ENCODE measurements around the gene SLC9A3. TPM values are rescaled to one million over a fixed set of nuclear protein-coding genes. Genes with fewer than 3 reads are reported as not detected.

SLC9A3 gene
- total and polyA plus RNA-seq, 8 donors: 2.7 to 142 (median 14.9) TPM

GRCh38 chr5:423626-424261, 100.5 kb downstream of the SLC9A3 start:
- H3K36me3 ChIP-seq: no peaks in the 10 kb centered on the region
- 77 to 81% (median 81%) methylated on average over 22 to 24 of the region's 24 CpGs for whole genome bisulfite sequencing, 5 donors
- peaks cover 0 to 8% (median 0%) of the 10 kb centered on the region in 3 donors for H3K27me3 ChIP-seq
- intact Hi-C loops (cut with DNase I; ENCODE audit: low total_unique reads): no loop called here
- H3K27ac ChIP-seq: no peak overlapping the region
- no peak overlapping the region for H3K4me3 ChIP-seq
- DNase-seq: no peak
- TF ChIP-seq POLR2AphosphoS5 (IDR thresholded peaks at IDR 0.05): no peak
- TF ChIP-seq EP300 (IDR thresholded peaks at IDR 0.05): no peak
- no peak for TF ChIP-seq CTCF (IDR thresholded peaks at IDR 0.05)
- TF ChIP-seq POLR2A (IDR thresholded peaks at IDR 0.05): no peak
- H3K9me3 ChIP-seq: no peaks in the 10 kb centered on the region
- no peaks in the 10 kb centered on the region for H3K4me1 ChIP-seq

GRCh38 chr5:423233-423565, 101.0 kb downstream of the SLC9A3 start:
- H3K4me1 ChIP-seq: no peaks in the 10 kb centered on the region
- no peaks in the 10 kb centered on the region for H3K36me3 ChIP-seq
- intact Hi-C loops (cut with DNase I; ENCODE audit: low total_unique reads): no loop called here
- WGBS, 5 donors: 80 to 87% (median 85%) methylated on average over 9 of the region's 9 CpGs
- no peak for DNase-seq
- no peaks in the 10 kb centered on the region for H3K9me3 ChIP-seq
- no peak overlapping the region for H3K4me3 ChIP-seq
- TF ChIP-seq POLR2AphosphoS5 (IDR thresholded peaks at IDR 0.05) (no peak), POLR2A (IDR thresholded peaks at IDR 0.05) (no peak), CTCF (IDR thresholded peaks at IDR 0.05) (no peak), EP300 (IDR thresholded peaks at IDR 0.05) (no peak)
- H3K27me3 ChIP-seq: peaks cover 0 to 8% (median 0%) of the 10 kb centered on the region in 3 donors
- no peak overlapping the region for H3K27ac ChIP-seq

GRCh38 chr5:422323-423232, 101.7 kb downstream of the SLC9A3 start:
- no peak overlapping the region for H3K4me3 ChIP-seq
- H3K27ac ChIP-seq: no peak overlapping the region
- no peaks in the 10 kb centered on the region for H3K36me3 ChIP-seq
- no peak for TF ChIP-seq EP300 (IDR thresholded peaks at IDR 0.05)
- TF ChIP-seq POLR2A (IDR thresholded peaks at IDR 0.05): no peak
- TF ChIP-seq POLR2AphosphoS5 (IDR thresholded peaks at IDR 0.05): no peak
- TF ChIP-seq CTCF (IDR thresholded peaks at IDR 0.05): no peak
- H3K4me1 ChIP-seq: no peaks in the 10 kb centered on the region
- H3K27me3 ChIP-seq: peaks cover 0 to 8% (median 0%) of the 10 kb centered on the region in 3 donors
- no peak for DNase-seq
- WGBS, 5 donors: 83 to 87% (median 85%) methylated on average over 31 to 32 of the region's 32 CpGs
- H3K9me3 ChIP-seq: no peaks in the 10 kb centered on the region
- intact Hi-C loops (cut with DNase I; ENCODE audit: low total_unique reads): no loop called here

GRCh38 chr5:421901-422300, 102.3 kb downstream of the SLC9A3 start:
- H3K4me3 ChIP-seq: no peak overlapping the region
- TF ChIP-seq CTCF (IDR thresholded peaks at IDR 0.05) (no peak), POLR2AphosphoS5 (IDR thresholded peaks at IDR 0.05) (no peak), POLR2A (IDR thresholded peaks at IDR 0.05) (no peak), EP300 (IDR thresholded peaks at IDR 0.05) (no peak)
- intact Hi-C loops (cut with DNase I; ENCODE audit: low total_unique reads): no loop called here
- H3K4me1 ChIP-seq: no peaks in the 10 kb centered on the region
- no peak overlapping the region for H3K27ac ChIP-seq
- peaks cover 0 to 8% (median 0%) of the 10 kb centered on the region in 3 donors for H3K27me3 ChIP-seq
- WGBS, 5 donors: 90 to 94% (median 93%) methylated on average over 13 of the region's 13 CpGs
- no peak for DNase-seq
- no peaks in the 10 kb centered on the region for H3K9me3 ChIP-seq
- H3K36me3 ChIP-seq: no peaks in the 10 kb centered on the region
